Activated B cell treated with CpG ODN at 0.5 μM for 24 hours (primary cell): ENCODE measurements around the gene GTF3C5. TPM values are rescaled to one million over a fixed set of nuclear protein-coding genes. Genes with fewer than 3 reads are reported as not detected.

ENCODE experiments used
- ATAC-seq: fragments of 200-7000 bp; cut with Tn5 transposase; one replicate; pipeline ENCODE4 v1.10.0; 2021; ENCODE audit warnings: low read depth, mild to moderate bottlenecking, moderate library complexity
- CTCF ChIA-PET: fragments of 350-600 bp; sonication (Branson Sonifier 250); formaldehyde crosslinking; loops from one replicate; lab custom pipeline; 2021; ENCODE audit warnings: antibody characterized with exemption; lab: Charles Lee
- POLR2A ChIA-PET: fragments of 350-600 bp; sonication (Branson Sonifier 250); formaldehyde crosslinking; loops from one replicate; lab custom pipeline; 2021; ENCODE audit warnings: antibody characterized with exemption; lab: Charles Lee
- DNase-seq: peaks from one replicate; pipeline ENCODE4 v3.0.0; 2022
- H3K27ac Mint-ChIP-seq: one replicate; pipeline ENCODE4 v1.8.0; 2020; ENCODE audit warnings: mixed read lengths
- H3K27me3 Mint-ChIP-seq: one replicate; pipeline ENCODE4 v1.8.0; 2021; ENCODE audit warnings: mixed read lengths
- H3K36me3 Mint-ChIP-seq: one replicate; pipeline ENCODE4 v1.8.0; 2021; ENCODE audit warnings: low read depth, mixed read lengths
- H3K4me1 Mint-ChIP-seq: one replicate; pipeline ENCODE4 v1.8.0; 2021; ENCODE audit warnings: mixed read lengths
- H3K4me3 Mint-ChIP-seq: one replicate; pipeline ENCODE4 v1.8.0; 2020; ENCODE audit warnings: mild to moderate bottlenecking, mixed read lengths
- H3K9me3 Mint-ChIP-seq: one replicate; pipeline ENCODE4 v1.8.0; 2020; ENCODE audit warnings: mixed read lengths
- CTCF ChIP-seq: fragments of 200-600 bp; IDR thresholded peaks from one replicate; pipeline ENCODE4 v1.8.0; 2022; ENCODE audit warnings: antibody characterized with exemption, mild to moderate bottlenecking
- intact Hi-C: fragments of 100-400 bp; cut with micrococcal nuclease; formaldehyde crosslinking; loops from one replicate; pipeline ENCODE4 v1.15.1; 2024
- total RNA-seq: library from RNA; stranded (reverse); gene quantifications from 2 replicates; pipeline ENCODE4 v1.2.3, GENCODE V29; 2022

Gene GTF3C5
- total RNA-seq, 1 donor from 2014 or later, result 56.6 TPM

GRCh38 chr9:133048595-133048994, 17.8 kb downstream of the GTF3C5 start:
- H3K27me3 Mint-ChIP-seq, result no peaks in the 10 kb centered on the region
- no peaks in the 10 kb centered on the region for H3K9me3 Mint-ChIP-seq
- ChIA-PET CTCF (interaction anchor here (0.7 to 1.0 kb wide), 2 partner anchors 96 to 151 kb away, joined by 3 to 4 read pairs; no protein-coding TSS in a partner anchor), POLR2A (no interaction called here)
- TF ChIP-seq CTCF, result no peak
- peaks cover 78% of the 10 kb centered on the region for H3K36me3 Mint-ChIP-seq
- DNase-seq (no peak), ATAC-seq (peak; percentile 49)
- no peak overlapping the region for H3K27ac Mint-ChIP-seq
- no peak overlapping the region for H3K4me3 Mint-ChIP-seq
- intact Hi-C loops, result no loop called here
- H3K4me1 Mint-ChIP-seq, result no peaks in the 10 kb centered on the region

GRCh38 chr9:133049043-133049442, 18.2 kb downstream of the GTF3C5 start:
- ATAC-seq (no peak), DNase-seq (no peak)
- Mint-ChIP-seq H3K27ac (no peak overlapping the region), H3K36me3 (peaks cover 78% of the 10 kb centered on the region), H3K27me3 (no peaks in the 10 kb centered on the region), H3K4me3 (no peak overlapping the region), H3K9me3 (no peaks in the 10 kb centered on the region), H3K4me1 (no peaks in the 10 kb centered on the region)
- TF ChIP-seq CTCF, result no peak
- CTCF ChIA-PET, result interaction anchor here (1.0 kb wide), 1 partner anchor 95 kb away, joined by 4 read pairs; no protein-coding TSS in a partner anchor
- intact Hi-C loops, result no loop called here
- POLR2A ChIA-PET, result no interaction called here

- DNase-seq (no peak), ATAC-seq (no peak)
- Mint-ChIP-seq H3K9me3 (no peaks in the 10 kb centered on the region), H3K4me3 (no peak overlapping the region), H3K27ac (no peak overlapping the region), H3K27me3 (no peaks in the 10 kb centered on the region), H3K4me1 (no peaks in the 10 kb centered on the region), H3K36me3 (peaks cover 75% of the 10 kb centered on the region)
- no peak for TF ChIP-seq CTCF
- CTCF ChIA-PET, result no interaction called here
- POLR2A ChIA-PET, result no interaction called here
- intact Hi-C loops, result no loop called here
These were observed 19.3 kb downstream of the GTF3C5 start for GRCh38 chr9:133050142-133050541.

GRCh38 chr9:133050781-133051180, 20.0 kb downstream of the GTF3C5 start:
- Mint-ChIP-seq H3K27ac (no peak overlapping the region), H3K4me3 (no peak overlapping the region), H3K4me1 (no peaks in the 10 kb centered on the region), H3K36me3 (peaks cover 76% of the 10 kb centered on the region), H3K27me3 (no peaks in the 10 kb centered on the region), H3K9me3 (no peaks in the 10 kb centered on the region)
- ATAC-seq (no peak), DNase-seq (no peak)
- ChIA-PET POLR2A (no interaction called here), CTCF (no interaction called here)
- intact Hi-C loops, result no loop called here
- no peak for TF ChIP-seq CTCF

GRCh38 chr9:133051281-133051900, 20.6 kb downstream of the GTF3C5 start:
- Mint-ChIP-seq H3K9me3 (no peaks in the 10 kb centered on the region), H3K27ac (no peak overlapping the region), H3K4me3 (no peak overlapping the region), H3K27me3 (no peaks in the 10 kb centered on the region), H3K4me1 (no peaks in the 10 kb centered on the region), H3K36me3 (peaks cover 76% of the 10 kb centered on the region)
- ChIA-PET CTCF (no interaction called here), POLR2A (no interaction called here)
- TF ChIP-seq CTCF, result no peak
- intact Hi-C loops, result no loop called here
- DNase-seq (no peak), ATAC-seq (no peak)
